Measurements from ENCODE around the gene RNF222.

DNA sequence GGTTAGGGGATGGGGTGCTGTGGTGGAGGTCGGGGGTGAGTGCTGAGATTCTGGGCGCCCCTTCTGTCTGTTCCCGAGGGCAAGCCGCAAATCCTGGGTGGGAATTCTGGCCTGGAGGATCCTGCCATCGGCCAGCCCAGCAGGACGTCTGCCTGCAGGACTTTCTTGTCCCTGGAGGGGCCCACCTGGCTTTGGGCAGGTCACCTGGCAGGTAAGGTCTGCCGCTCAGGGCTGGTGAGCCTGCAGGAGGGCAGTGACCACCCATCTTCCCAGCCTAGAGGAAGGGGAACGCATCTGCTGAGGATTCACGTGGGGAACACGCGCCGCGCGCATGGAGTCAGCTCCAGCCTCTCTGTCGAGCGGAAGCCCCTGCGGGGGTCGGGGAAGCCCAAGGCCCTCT lies 5.4 kb downstream of the RNF222 start:
- TF ChIP-seq CTCF (IDR thresholded peaks at IDR 0.05) (no peak), POLR2A (IDR thresholded peaks at IDR 0.05) (no peak)

Data from esophagus squamous epithelium (tissue), 4 donors.